PFSK-1 (cell line): ENCODE data around the gene TRIM44.

Experiments used
- FOXP2 ChIP-seq: optimal IDR thresholded peaks from 2 replicates; pipeline ENCODE3; 2011; ENCODE audit warnings: borderline replicate concordance, control low read depth, inconsistent platforms; ENCODE audit not compliant: insufficient read depth; ENCODE audit errors: extremely low read length, extremely low read depth
- POLR2AphosphoS5 ChIP-seq: IDR thresholded peaks from 2 replicates; pipeline ENCODE4 v1.6.1; 2012; ENCODE audit warnings: low read depth, mild to moderate bottlenecking, control low read depth, low read length, moderate library complexity
- SIN3A ChIP-seq: IDR thresholded peaks from 2 replicates; pipeline ENCODE4 v1.6.1; 2012; ENCODE audit warnings: mild to moderate bottlenecking, low read length, moderate library complexity, borderline replicate concordance; ENCODE audit not compliant: insufficient read depth
- TAF1 ChIP-seq: IDR thresholded peaks from 2 replicates; pipeline ENCODE4 v1.6.1; 2012; ENCODE audit warnings: low read length, control low read depth, borderline replicate concordance; ENCODE audit not compliant: insufficient read depth
- TF ChIP-seq, protein P1 (sequence below), 2 experiments: IDR thresholded peaks; 2 replicates each; pipeline versions ENCODE4 v1.6.1 to v1.8.0; 2011 to 2012; ENCODE audit warnings: low read depth in 2 of 2, low read length in 2 of 2, control low read depth in 1 of 2, inconsistent platforms in 1 of 2, mild to moderate bottlenecking in 1 of 2, moderate library complexity in 1 of 2; ENCODE audit not compliant: insufficient read depth in 1 of 2

- no peak for TF ChIP-seq POLR2AphosphoS5
- no peak for TF ChIP-seq SIN3A
- TF ChIP-seq, protein P1, sequence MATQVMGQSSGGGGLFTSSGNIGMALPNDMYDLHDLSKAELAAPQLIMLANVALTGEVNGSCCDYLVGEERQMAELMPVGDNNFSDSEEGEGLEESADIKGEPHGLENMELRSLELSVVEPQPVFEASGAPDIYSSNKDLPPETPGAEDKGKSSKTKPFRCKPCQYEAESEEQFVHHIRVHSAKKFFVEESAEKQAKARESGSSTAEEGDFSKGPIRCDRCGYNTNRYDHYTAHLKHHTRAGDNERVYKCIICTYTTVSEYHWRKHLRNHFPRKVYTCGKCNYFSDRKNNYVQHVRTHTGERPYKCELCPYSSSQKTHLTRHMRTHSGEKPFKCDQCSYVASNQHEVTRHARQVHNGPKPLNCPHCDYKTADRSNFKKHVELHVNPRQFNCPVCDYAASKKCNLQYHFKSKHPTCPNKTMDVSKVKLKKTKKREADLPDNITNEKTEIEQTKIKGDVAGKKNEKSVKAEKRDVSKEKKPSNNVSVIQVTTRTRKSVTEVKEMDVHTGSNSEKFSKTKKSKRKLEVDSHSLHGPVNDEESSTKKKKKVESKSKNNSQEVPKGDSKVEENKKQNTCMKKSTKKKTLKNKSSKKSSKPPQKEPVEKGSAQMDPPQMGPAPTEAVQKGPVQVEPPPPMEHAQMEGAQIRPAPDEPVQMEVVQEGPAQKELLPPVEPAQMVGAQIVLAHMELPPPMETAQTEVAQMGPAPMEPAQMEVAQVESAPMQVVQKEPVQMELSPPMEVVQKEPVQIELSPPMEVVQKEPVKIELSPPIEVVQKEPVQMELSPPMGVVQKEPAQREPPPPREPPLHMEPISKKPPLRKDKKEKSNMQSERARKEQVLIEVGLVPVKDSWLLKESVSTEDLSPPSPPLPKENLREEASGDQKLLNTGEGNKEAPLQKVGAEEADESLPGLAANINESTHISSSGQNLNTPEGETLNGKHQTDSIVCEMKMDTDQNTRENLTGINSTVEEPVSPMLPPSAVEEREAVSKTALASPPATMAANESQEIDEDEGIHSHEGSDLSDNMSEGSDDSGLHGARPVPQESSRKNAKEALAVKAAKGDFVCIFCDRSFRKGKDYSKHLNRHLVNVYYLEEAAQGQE (IDR thresholded peaks at IDR 0.05; ENCODE audit: insufficient read depth in 1 of 2, low read depth in 2 of 2, low read length in 2 of 2): no peak
- no peak for TF ChIP-seq TAF1
- no peak for TF ChIP-seq FOXP2
Observed at GRCh38 chr11:35629914-35630313, 32.7 kb upstream of the TRIM44 start.
